H1 (cell line): ENCODE results near the gene PPARD. TPM values are rescaled to one million over a fixed set of nuclear protein-coding genes. Genes with fewer than 3 reads are reported as not detected.

Source experiments
- CTCF ChIA-PET: fragments of 300-600 bp; sonication (Branson Sonifier 250); formaldehyde crosslinking; loops from one replicate; lab custom pipeline; 2021; ENCODE audit not compliant: partially characterized antibody; lab: Charles Lee
- POLR2A ChIA-PET: fragments of 300-600 bp; sonication (Branson Sonifier 250); formaldehyde crosslinking; loops from one replicate; lab custom pipeline; 2021; ENCODE audit warnings: inconsistent platforms; ENCODE audit not compliant: partially characterized antibody; lab: Charles Lee
- DNase-seq, 2 experiments: peaks; one replicate each; pipeline versions ENCODE4 v3.0.0 to v3.0.0-alpha.2; 2010 to 2022; ENCODE audit warnings: low spot score in 2 of 2, low read depth in 1 of 2, mixed read lengths in 1 of 2
- FAIRE-seq: peaks from 2 replicates; lab custom pipeline; 2011; peaks lifted over from hg19 to GRCh38; lab: Jason Lieb, UNC
- H2AFZ ChIP-seq: 2 replicates; pipeline ENCODE4 v1.8.1; 2012; ENCODE audit warnings: low read length, inconsistent platforms
- H2AK5ac ChIP-seq: 2 replicates; pipeline ENCODE4 v1.6.1; 2013; ENCODE audit warnings: low read depth, low read length
- H2BK120ac ChIP-seq: replicated peaks from 2 replicates; pipeline ENCODE3; 2013; ENCODE audit warnings: low read depth, low read length, inconsistent platforms
- H2BK12ac ChIP-seq: 2 replicates; pipeline ENCODE4 v1.6.1; 2013; ENCODE audit warnings: low read depth, low read length
- H2BK15ac ChIP-seq: 2 replicates; pipeline ENCODE4 v1.6.1; 2013; ENCODE audit warnings: low read length
- H2BK20ac ChIP-seq: 2 replicates; pipeline ENCODE4 v1.6.1; 2013; ENCODE audit warnings: low read length
- H2BK5ac ChIP-seq: 2 replicates; pipeline ENCODE4 v1.6.1; 2013; ENCODE audit warnings: low read depth, low read length
- H3K14ac ChIP-seq: 2 replicates; pipeline ENCODE4 v1.6.1; 2013; ENCODE audit warnings: inconsistent platforms; ENCODE audit not compliant: insufficient read length
- H3K18ac ChIP-seq: 2 replicates; pipeline ENCODE4 v1.6.1; 2013; ENCODE audit warnings: low read length; ENCODE audit errors: extremely low read depth
- H3K23ac ChIP-seq: 2 replicates; pipeline ENCODE4 v1.6.1; 2013; ENCODE audit warnings: inconsistent platforms; ENCODE audit not compliant: insufficient read length
- H3K23me2 ChIP-seq: 2 replicates; pipeline ENCODE4 v1.6.1; 2013; ENCODE audit warnings: low read depth, low read length
- H3K27ac ChIP-seq: 2 replicates; pipeline ENCODE4 v1.6.1; 2011; ENCODE audit warnings: low read depth, low read length, inconsistent platforms
- H3K27me3 ChIP-seq, 4 experiments: replicated peaks in 1 of 4; 1 replicate in 1 of 4; 2 replicates in 3 of 4; pipeline versions ENCODE4 v1.6.1 to v1.8.1; 2011 to 2013; ENCODE audit warnings: low read length in 3 of 4, mild to moderate bottlenecking in 3 of 4, inconsistent platforms in 2 of 4, mixed read lengths in 2 of 4, moderate library complexity in 1 of 4; ENCODE audit not compliant: control insufficient read depth in 3 of 4, insufficient read depth in 3 of 4; ENCODE audit errors: extremely low read depth in 1 of 4
- H3K36me3 ChIP-seq, 4 experiments: 2 replicates each; pipeline versions ENCODE4 v1.6.1 to v1.8.1; 2011 to 2013; ENCODE audit warnings: mild to moderate bottlenecking in 4 of 4, low read length in 3 of 4, moderate library complexity in 2 of 4, control low read depth in 1 of 4, inconsistent platforms in 1 of 4; ENCODE audit not compliant: insufficient read depth in 4 of 4, control insufficient read depth in 2 of 4
- H3K4ac ChIP-seq: replicated peaks from 2 replicates; pipeline ENCODE3; 2013; ENCODE audit warnings: low read length, low read depth, mixed read lengths, inconsistent platforms; ENCODE audit not compliant: insufficient read length
- H3K4me1 ChIP-seq, 4 experiments: replicated peaks in 1 of 4; 1 replicate in 1 of 4; 2 replicates in 3 of 4; pipeline versions ENCODE4 v1.6.1 to v1.8.1; 2011 to 2013; ENCODE audit warnings: low read length in 3 of 4, inconsistent platforms in 2 of 4, mixed read lengths in 1 of 4; ENCODE audit not compliant: insufficient read depth in 4 of 4, control insufficient read depth in 3 of 4
- H3K4me2 ChIP-seq, 2 experiments: 2 replicates each; pipeline versions ENCODE4 v1.6.1 to v1.8.1; 2011 to 2013; ENCODE audit warnings: low read depth in 2 of 2, low read length in 2 of 2, control low read depth in 1 of 2, inconsistent platforms in 1 of 2, mild to moderate bottlenecking in 1 of 2; ENCODE audit not compliant: insufficient read depth in 1 of 2
- H3K4me3 ChIP-seq, 4 experiments: fragments of 200-600, 300-600 bp in 1 of 4; sonication (generic), shearing (Covaris generic), sonication (Bioruptor Twin) in 1 of 4; 2 replicates each; pipeline versions ENCODE4 v1.5.1 to v1.8.1; 2011 to 2016; ENCODE audit warnings: low read length in 4 of 4, low read depth in 3 of 4, control low read depth in 2 of 4, inconsistent platforms in 2 of 4, mild to moderate bottlenecking in 2 of 4, mixed read lengths in 1 of 4, moderate library complexity in 1 of 4; ENCODE audit not compliant: insufficient read depth in 2 of 4; ENCODE audit errors: extremely low read depth in 1 of 4
- H3K56ac ChIP-seq: replicated peaks from 2 replicates; pipeline ENCODE3; 2013; ENCODE audit warnings: low read depth, mild to moderate bottlenecking, mixed read lengths, low read length, inconsistent platforms; ENCODE audit not compliant: insufficient read length
- H3K79me1 ChIP-seq: 2 replicates; pipeline ENCODE4 v1.6.1; 2013; ENCODE audit warnings: low read depth, low read length, control low read depth
- H3K79me2 ChIP-seq, 2 experiments: 2 replicates each; pipeline versions ENCODE4 v1.6.1 to v1.8.1; 2012 to 2013; ENCODE audit warnings: low read length in 2 of 2, mild to moderate bottlenecking in 2 of 2, inconsistent platforms in 1 of 2; ENCODE audit not compliant: insufficient read depth in 2 of 2, control insufficient read depth in 1 of 2
- H3K9ac ChIP-seq, 4 experiments: replicated peaks in 1 of 4; 1 replicate in 1 of 4; 2 replicates in 3 of 4; pipeline versions ENCODE4 v1.6.1 to v1.8.1; 2011 to 2013; ENCODE audit warnings: low read depth in 3 of 4, low read length in 3 of 4, control low read depth in 2 of 4, mild to moderate bottlenecking in 2 of 4, moderate library complexity in 2 of 4, inconsistent platforms in 1 of 4; ENCODE audit errors: extremely low read depth in 1 of 4
- H3K9me3 ChIP-seq, 2 experiments: 2 replicates each; pipeline versions ENCODE4 v1.6.1 to v1.8.1; 2012 to 2013; ENCODE audit warnings: mild to moderate bottlenecking in 2 of 2, moderate library complexity in 2 of 2, control low read depth in 1 of 2, inconsistent platforms in 1 of 2, low read depth in 1 of 2, low read length in 1 of 2, mixed read lengths in 1 of 2; ENCODE audit not compliant: insufficient read depth in 2 of 2
- H4K20me1 ChIP-seq, 2 experiments: replicated peaks in 1 of 2; 2 replicates each; pipeline versions ENCODE3 to v1.8.1; 2011 to 2013; ENCODE audit warnings: inconsistent platforms in 2 of 2, low read length in 2 of 2, mild to moderate bottlenecking in 1 of 2; ENCODE audit not compliant: insufficient read depth in 2 of 2, control insufficient read depth in 1 of 2
- H4K5ac ChIP-seq: 2 replicates; pipeline ENCODE4 v1.6.1; 2013; ENCODE audit warnings: low read length, low read depth, mixed read lengths, inconsistent platforms; ENCODE audit not compliant: insufficient read length
- H4K8ac ChIP-seq: 2 replicates; pipeline ENCODE4 v1.8.0; 2013; ENCODE audit warnings: mild to moderate bottlenecking, moderate library complexity, low read length, inconsistent platforms; ENCODE audit not compliant: insufficient read depth; ENCODE audit errors: extremely low read depth
- H4K91ac ChIP-seq: replicated peaks from 2 replicates; pipeline ENCODE3; 2013; ENCODE audit warnings: low read length, mixed read lengths, inconsistent platforms; ENCODE audit not compliant: insufficient read length
- BRCA1 ChIP-seq: IDR thresholded peaks from 2 replicates; pipeline ENCODE4 v1.6.1; 2012; ENCODE audit warnings: low read depth, low read length, improper control_type of control experiment
- GABPA ChIP-seq: IDR thresholded peaks from 2 replicates; pipeline ENCODE4 v1.6.1; 2011; ENCODE audit warnings: mild to moderate bottlenecking, low read length, moderate library complexity, borderline replicate concordance; ENCODE audit not compliant: insufficient read depth
- KDM1A ChIP-seq: fragments of 200-600, 300-600 bp; sonication (generic); IDR thresholded peaks from 2 replicates; pipeline ENCODE4 v1.7.1; 2016; ENCODE audit warnings: mild to moderate bottlenecking, low read length, borderline replicate concordance
- KDM4A ChIP-seq: IDR thresholded peaks from one replicate; pipeline ENCODE4 v1.7.1; 2012; ENCODE audit warnings: low read depth, mild to moderate bottlenecking, moderate library complexity, low read length, inconsistent platforms; ENCODE audit not compliant: severe bottlenecking
- NRF1 ChIP-seq: IDR thresholded peaks from 2 replicates; pipeline ENCODE4 v1.6.1; 2011; ENCODE audit warnings: mild to moderate bottlenecking, low read depth, low read length, improper control_type of control experiment
- RFX5 ChIP-seq: IDR thresholded peaks from 2 replicates; pipeline ENCODE4 v1.6.1; 2011; ENCODE audit warnings: low read depth, low read length, improper control_type of control experiment, borderline replicate concordance
- SAP30 ChIP-seq: fragments of 300-600 bp; sonication (generic); IDR thresholded peaks from 2 replicates; pipeline ENCODE4 v1.7.1; 2012; ENCODE audit warnings: low read length, moderate library complexity, mild to moderate bottlenecking, inconsistent platforms; ENCODE audit not compliant: insufficient read depth, insufficient replicate concordance
- SIX5 ChIP-seq: IDR thresholded peaks from 2 replicates; pipeline ENCODE4 v1.6.1; 2011; ENCODE audit warnings: mild to moderate bottlenecking, low read depth, low read length
- SP2 ChIP-seq: IDR thresholded peaks from 2 replicates; pipeline ENCODE4 v1.6.1; 2012; ENCODE audit warnings: mild to moderate bottlenecking, low read length, inconsistent platforms
- SP4 ChIP-seq: IDR thresholded peaks from 2 replicates; pipeline ENCODE4 v1.6.1; 2012; ENCODE audit warnings: low read length, inconsistent platforms
- SRF ChIP-seq: IDR thresholded peaks from 2 replicates; pipeline ENCODE4 v1.6.1; 2011; ENCODE audit warnings: mild to moderate bottlenecking, low read depth, low read length, moderate library complexity
- TEAD4 ChIP-seq: IDR thresholded peaks from 2 replicates; pipeline ENCODE4 v1.6.1; 2012; ENCODE audit warnings: low read depth, low read length, inconsistent platforms, mixed read lengths
- WGBS, 2 experiments: shearing (Covaris generic) in 1 of 2; methylation state at CpG; one replicate each; pipeline versions ENCODE4 v1.1.6 to v1.1.7; 2013 to 2015; ENCODE audit warnings: low lambda C conversion rate in 2 of 2, mixed read lengths in 2 of 2, inconsistent platforms in 1 of 2, low coverage in 1 of 2, missing lambda C conversion rate in 1 of 2; ENCODE audit not compliant: insufficient replicate concordance in 2 of 2, insufficient coverage in 1 of 2, insufficient read length in 1 of 2; ENCODE audit errors: extremely low coverage in 1 of 2, missing lambda C conversion rate in 1 of 2; 5-methylcytosine and 5-hydroxymethylcytosine counted together
- polyA plus RNA-seq, 7 experiments: library from polyadenylated mRNA; depleted of rRNA in 3 of 7; stranded (reverse) in 5 of 7; unstranded in 2 of 7; fragments of >200 nt in 5 of 7; fragments of 200-250 nt in 2 of 7; gene quantifications; 1 replicate in 5 of 7; 2 replicates in 1 of 7; 4 replicates in 1 of 7; pipeline versions ENCODE4 v1.2.1 to v1.2.3, GENCODE V29; 2011 to 2013; ENCODE audit warnings: missing spikeins in 2 of 7, mixed read lengths in 2 of 7
- total RNA-seq: library from RNA; stranded (reverse); fragmentation: NEBNext Ultra II Directional; extraction: Animal tissue kit (Norgen Biotek cat#: 25700); gene quantifications from 2 replicates; pipeline ENCODE4 v1.2.1, GENCODE V29; 2021
- TF ChIP-seq, protein P1 (sequence below): IDR thresholded peaks from 2 replicates; pipeline ENCODE4 v1.6.1; 2012; ENCODE audit warnings: low read length, inconsistent platforms

PPARD gene
- total and polyA plus RNA-seq, 2 of the 8 experiments (the other 6 are each of a cell fraction or from before 2014, with no cell fraction given) = 14.6 to 14.9 TPM

- Histone ChIP-seq H4K5ac (no peak overlapping the region), H4K91ac (no peak overlapping the region), H3K79me1 (no peaks in the 10 kb centered on the region; the same call in 1 of the 2 replicates), H2BK12ac (no peak overlapping the region), H2BK15ac (no peak overlapping the region), H3K4me3 (no peak overlapping the region), H3K4me1 (no peaks in the 10 kb centered on the region), H2BK20ac (no peak overlapping the region), H2BK5ac (no peak overlapping the region), H3K23me2 (no peaks in the 10 kb centered on the region), H3K4ac (no peak overlapping the region), H3K14ac (no peak overlapping the region), H3K18ac (no peak overlapping the region), H3K27me3 (no peaks in the 10 kb centered on the region), H4K20me1 (no peaks in the 10 kb centered on the region), H3K36me3 (peaks cover 0 to 9% (median 4%) of the 10 kb centered on the region in 4 experiments; a peak in 3 of 8 replicates), H2BK120ac (no peak overlapping the region), H4K8ac (no peak overlapping the region; the same call in 1 of the 2 replicates), H3K27ac (no peak overlapping the region), H3K9me3 (no peaks in the 10 kb centered on the region), H3K9ac (no peak overlapping the region), H3K79me2 (no peaks in the 10 kb centered on the region), H2AFZ (no peak overlapping the region), H2AK5ac (no peak overlapping the region), H3K4me2 (no peak overlapping the region), H3K23ac (no peak overlapping the region), H3K56ac (no peak overlapping the region)
- POLR2A ChIA-PET = interaction anchor here (1.1 kb wide), 1 partner anchor 99 kb away, joined by 3 read pairs; the partner anchor contains the start of gene FANCE
- no peak for DNase-seq
- no peak for FAIRE-seq
- 90% methylated on average over 2 of the region's 2 CpGs; no CpG with 5 or more reads in 1 of the 2 experiments for WGBS, 2 experiments
- CTCF ChIA-PET = interaction anchor here (1.2 to 2.7 kb wide), 3 partner anchors 8 to 96 kb away, joined by 4 to 10 read pairs (median 7); partner anchors contain the start of gene PPARD
- TF ChIP-seq SAP30 (no peak), TEAD4 (no peak), SP2 (no peak), KDM4A (no peak), BRCA1 (no peak), KDM1A (no peak), SRF (no peak), SP4 (no peak), GABPA (no peak), SIX5 (no peak), NRF1 (no peak), RFX5 (no peak)
- TF ChIP-seq, protein P1, sequence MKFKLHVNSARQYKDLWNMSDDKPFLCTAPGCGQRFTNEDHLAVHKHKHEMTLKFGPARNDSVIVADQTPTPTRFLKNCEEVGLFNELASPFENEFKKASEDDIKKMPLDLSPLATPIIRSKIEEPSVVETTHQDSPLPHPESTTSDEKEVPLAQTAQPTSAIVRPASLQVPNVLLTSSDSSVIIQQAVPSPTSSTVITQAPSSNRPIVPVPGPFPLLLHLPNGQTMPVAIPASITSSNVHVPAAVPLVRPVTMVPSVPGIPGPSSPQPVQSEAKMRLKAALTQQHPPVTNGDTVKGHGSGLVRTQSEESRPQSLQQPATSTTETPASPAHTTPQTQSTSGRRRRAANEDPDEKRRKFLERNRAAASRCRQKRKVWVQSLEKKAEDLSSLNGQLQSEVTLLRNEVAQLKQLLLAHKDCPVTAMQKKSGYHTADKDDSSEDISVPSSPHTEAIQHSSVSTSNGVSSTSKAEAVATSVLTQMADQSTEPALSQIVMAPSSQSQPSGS = no peak
Measured at GRCh38 chr6:35352735-35353134, 10.4 kb downstream of the PPARD start.
